Stimulated activated CD4-positive, alpha-beta T cell treated with anti-CD3 and anti-CD28 coated beads, Interleukin-1b, Interleukin-23, amount 100 ng/mL, for 1 hour (primary cell): ENCODE measurements around the gene CDK13.

Experiments
- DNase-seq, 2 donors: peaks; one replicate each; pipeline ENCODE4 v3.0.0-alpha.2; 2020; ENCODE audit warnings: low read depth in 2 of 2

CDK13 gene

GRCh38 chr7:40008223-40008815, 58.3 kb downstream of the CDK13 start:
- no peak for DNase-seq

DNA sequence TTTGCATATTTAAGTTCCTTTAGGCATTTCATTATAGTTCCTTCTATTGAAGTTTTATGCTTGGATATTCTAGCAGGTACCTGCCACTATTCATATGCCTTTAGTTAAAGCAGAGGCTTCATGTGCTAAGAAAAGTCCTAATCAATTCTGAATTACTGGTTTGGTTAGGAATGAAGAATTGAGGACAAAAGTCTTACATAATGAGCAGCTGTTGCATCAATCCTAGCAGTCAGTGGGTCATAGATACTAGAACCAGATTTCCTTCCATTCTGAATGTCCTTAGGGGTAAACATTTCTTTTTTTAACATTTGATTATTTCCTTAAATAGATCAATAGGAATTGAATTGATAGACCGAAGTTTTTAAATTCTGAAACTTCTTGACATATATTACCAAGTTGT, 59.2 kb downstream of the CDK13 start:
- DNase-seq = no peak

DNA sequence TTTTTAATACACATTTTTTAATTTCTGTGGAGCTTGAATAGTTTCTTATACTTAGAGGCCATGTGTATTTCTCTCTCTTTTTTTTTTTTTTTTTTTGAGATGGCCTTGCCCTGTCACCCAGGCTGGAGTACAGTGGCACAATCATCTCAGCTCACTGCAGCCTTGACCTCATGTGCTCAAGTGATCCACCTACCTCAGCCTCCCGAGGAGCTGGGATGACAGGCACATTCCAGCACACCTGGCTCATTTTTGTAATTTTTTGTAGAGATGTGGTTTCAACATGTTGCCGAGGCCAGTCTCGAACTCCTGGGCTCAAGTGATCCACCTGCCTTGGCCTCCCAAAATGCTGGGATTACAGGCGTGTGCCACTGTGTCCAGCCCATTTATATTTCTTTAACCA, 64.3 kb downstream of the CDK13 start:
- no peak for DNase-seq

DNA sequence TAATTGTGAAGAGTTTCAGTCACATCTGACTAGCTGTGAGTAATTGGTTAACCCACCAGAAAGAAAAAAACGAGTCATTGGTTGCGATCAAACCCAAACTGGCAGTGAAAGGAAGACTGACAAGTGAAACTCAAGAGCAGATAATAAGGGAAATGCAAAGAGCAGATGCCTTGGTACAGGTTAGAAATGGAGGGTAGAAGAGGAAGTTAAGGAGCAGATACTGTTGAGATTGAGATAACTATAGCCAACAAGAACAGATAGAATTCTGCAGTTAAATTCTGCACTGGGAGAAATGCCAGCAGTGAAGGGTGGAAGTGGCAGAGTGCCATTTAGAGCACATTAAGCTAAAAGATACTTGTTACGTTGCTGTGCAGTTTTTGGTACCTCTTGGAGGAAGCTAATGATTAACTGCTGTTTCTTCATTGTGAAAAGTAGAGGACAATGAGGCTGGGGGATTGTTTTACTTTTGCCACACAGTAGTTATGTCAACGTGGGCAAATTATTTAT, 65.8 kb downstream of the CDK13 start:
- no peak for DNase-seq

DNA sequence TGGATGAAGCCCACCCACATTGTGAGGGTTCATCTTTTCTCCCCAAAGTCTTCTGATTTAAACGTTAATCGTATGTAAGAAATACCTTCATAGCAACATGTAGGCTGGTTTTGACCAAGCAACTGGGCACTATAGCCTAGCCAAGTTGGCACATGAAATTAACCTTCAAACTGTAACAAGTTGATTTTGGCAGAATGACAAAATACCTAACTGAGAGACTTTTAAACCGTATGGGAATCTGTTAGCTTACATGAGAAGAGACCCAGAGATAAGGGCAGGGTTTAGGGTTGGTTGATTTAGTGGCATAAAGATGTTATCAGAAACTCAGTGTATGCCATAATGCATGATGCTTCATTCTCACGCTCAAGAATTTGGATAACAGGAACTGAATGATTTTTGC, 69.5 kb downstream of the CDK13 start:
- DNase-seq = no peak

DNA sequence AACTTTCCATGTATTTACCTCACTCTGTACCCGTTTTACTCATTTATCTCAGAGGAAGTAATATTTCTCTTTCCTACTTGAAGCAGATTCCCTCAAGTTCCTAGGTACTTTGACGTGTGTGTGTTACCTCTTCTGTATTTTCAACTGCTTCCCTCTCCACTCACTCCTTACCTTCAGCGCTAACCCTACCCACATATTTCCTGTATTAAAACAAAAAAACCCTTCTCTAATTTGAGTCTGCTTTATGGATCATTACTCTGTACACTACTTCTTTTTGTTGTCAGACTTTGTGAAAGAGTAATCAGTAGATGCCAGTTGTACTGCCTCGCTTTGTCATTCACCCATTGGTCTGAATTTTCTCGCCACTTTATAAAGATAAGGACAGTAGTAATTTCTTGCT, 74.0 kb downstream of the CDK13 start:
- DNase-seq = no peak

DNA sequence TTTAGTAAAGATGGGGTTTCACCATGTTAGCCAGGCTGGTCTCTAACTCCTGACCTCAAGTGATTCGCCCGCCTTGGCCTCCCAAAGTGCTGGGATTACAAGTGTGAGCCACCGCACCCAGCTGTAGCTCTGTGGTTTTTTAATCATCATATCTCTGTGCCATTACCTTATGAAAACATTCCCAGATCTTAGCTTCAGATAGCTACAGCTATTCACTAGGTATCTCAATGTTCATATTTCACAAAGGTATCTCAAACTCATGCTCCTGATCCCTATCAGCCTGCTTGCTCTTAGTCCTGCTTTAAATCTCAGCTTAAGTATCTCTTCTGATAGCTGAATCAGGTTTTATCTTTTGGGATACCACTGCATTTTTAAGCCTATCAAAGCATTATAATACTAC, 74.8 kb downstream of the CDK13 start:
- no peak for DNase-seq

DNA sequence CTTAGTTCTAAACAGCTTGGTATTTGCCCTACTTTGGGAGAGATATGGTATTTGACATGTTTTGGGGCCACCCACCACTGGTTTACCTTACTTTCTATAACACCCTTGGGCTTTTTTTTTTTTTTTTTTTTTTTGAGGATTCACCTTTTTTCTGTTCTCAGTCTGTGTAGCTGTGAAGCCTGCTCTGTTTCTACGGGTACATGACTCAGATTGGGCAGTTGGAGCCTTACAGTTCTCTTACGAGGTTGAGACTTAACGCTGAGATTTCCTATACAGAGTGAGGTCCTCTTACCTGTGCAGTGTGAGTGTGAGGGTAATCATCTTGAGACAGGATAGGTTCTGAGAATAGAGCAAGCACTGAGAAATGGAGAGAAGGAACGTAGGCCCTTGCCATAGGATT, 77.5 kb downstream of the CDK13 start:
- no peak for DNase-seq

DNA sequence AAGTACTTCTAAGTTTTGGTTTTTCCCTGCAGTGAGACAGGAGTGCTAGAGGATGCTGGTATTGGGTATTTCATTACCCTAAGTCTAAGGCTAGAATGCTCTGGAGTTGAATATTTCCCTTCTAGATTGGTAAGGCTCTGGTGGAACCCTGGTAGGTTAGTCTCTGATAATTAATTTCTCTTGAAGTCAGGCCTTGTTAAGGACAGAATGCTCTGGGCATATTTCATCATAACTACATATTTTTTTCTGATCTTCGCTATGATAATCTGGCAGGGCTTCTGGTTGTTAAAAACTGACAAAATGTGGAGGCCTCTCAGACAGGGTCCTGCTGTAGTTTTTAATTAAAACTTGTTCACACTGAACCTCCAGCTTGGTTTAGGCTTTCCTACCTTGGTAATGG, 83.8 kb downstream of the CDK13 start:
- DNase-seq = no peak

DNA sequence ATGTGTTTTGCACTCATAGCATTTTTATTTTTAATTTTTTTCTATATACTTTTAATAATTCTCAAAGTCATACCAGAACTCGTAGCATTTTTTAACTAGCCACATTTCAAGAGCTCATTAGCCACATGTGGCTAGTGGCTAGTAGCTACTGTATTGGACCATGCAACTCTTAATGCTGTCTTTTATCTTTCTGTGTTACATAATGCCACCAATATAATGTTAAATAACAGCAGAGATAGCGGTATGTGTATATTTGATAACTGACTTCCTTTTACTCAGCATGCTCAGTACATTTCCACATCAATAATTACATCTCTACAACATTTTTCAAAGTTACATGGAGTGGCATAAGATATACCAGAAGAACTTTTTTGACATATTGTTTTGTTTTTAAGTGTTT, 91.4 kb downstream of the CDK13 start:
- DNase-seq = no peak

DNA sequence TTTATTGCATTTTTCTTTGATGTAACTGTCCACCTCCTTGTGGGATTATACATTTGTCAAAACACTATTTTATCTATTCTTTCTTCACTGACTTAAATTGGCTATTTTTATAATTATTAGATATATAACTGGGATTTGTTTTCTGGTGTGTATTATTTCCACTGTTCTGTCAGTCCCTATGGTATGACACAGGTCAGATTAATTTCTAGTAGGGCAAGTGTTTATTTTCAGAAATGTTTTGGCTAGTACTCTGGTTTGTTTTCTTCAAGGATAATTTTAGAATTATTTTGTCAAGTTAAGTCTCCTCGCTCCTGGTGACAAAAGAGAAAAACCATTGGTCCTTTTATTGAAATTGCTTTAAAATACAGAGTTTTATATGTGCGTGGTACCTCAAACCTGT, 93.1 kb downstream of the CDK13 start:
- no peak for DNase-seq

DNA sequence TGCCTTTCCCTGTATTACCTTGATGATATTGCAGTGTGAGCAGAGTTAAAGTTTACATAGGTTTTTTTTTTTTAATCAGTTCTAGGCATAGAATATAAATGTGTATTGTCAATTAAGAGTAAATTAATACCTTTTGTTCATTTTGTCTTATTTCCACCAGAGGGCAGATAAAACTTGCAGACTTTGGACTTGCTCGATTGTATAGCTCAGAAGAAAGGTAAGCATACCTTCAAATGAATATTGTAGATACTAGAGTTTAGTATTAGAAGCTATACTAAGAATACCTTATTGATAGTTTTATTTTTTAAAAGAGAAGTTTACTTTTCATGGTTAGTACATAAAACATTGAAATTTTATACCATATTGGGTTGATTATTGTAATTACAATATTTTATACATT, 97.6 kb downstream of the CDK13 start:
- DNase-seq = no peak

GRCh38 chr7:40057292-40057691, 107.2 kb downstream of the CDK13 start:
- DNase-seq = no peak

GRCh38 chr7:40058026-40058425, 108.0 kb downstream of the CDK13 start:
- DNase-seq = no peak

GRCh38 chr7:40058636-40059035, 108.6 kb downstream of the CDK13 start:
- no peak for DNase-seq

DNA sequence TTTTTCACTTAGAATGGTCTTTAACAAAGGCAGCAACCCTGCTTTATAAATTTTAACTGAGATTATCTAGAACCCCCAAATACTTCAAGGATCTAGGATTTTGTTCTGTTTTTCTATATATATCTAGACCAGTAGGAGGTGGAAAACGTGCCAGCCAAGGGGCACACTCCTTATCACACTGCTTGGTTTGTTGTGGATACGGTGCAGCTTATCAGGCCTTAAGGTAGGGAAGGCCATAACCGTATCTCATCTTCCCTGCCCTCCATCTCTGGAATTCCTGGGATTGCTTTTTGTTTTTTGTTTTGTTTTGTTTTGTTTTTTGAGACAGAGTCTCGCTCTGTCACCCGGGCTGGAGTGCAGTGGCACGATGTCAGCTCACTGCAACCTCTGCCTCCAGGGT, 109.0 kb downstream of the CDK13 start:
- DNase-seq = no peak

- DNase-seq = no peak
These were observed 122.2 kb downstream of the CDK13 start for GRCh38 chr7:40072268-40072667.

DNA sequence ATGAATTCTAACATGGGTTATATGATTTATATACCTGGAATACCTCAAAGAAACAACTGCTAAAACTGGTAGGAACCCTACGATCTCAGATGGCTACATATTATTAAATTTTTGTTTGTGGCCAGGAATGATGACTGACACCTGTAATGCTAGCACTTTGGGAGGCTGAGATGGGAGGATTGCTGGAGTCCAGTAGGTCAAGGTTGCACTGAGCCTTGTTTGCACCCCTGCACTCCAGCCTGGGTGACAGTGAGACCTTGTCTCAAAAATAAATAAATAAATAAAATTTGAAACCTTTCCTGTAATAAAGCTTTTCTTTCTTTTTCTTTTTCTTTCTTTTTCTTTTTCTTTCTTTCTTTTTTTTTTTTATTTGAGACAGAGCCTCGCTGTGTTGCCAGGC, 123.2 kb downstream of the CDK13 start:
- DNase-seq = no peak

DNA sequence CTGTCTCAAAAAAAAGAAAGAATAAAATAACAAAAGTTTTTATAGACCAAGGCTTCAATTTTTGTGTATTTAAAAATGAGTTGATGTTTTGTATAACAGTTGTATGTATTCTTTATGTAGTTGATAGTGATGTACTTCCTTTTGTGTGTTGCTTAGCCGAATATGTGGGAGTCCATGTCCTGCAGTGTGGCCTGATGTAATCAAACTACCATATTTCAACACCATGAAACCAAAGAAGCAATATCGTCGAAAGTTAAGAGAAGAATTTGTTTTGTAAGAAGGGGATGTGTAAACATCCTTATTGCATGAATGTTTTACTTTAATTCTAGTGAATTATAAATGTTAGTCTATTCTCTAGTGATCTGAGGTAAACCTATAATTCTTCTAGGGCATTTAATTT, 127.8 kb downstream of the CDK13 start:
- no peak for DNase-seq

DNA sequence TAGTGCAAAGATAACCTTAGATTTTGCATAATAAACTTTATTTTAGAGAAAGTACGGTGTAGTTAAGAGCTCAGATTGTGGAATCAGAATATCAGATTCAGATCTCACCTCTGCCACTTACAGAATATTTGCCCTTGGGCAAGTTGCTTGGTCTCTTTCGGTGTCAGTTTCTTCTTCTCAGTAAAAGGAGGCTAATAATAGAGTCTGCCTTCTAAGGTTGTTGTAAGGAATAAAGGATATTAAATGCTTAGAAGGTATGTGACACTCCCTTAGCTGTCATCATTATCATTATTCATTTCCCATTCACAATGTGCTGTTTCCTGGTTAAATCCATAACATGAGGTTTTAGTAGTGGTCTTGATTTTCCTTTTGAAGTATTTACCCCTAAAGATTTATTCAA, 142.1 kb downstream of the CDK13 start:
- no peak for DNase-seq

GRCh38 chr7:40093631-40094350, 143.7 kb downstream of the CDK13 start:
- no peak for DNase-seq

- no peak for DNase-seq
These were observed 145.2 kb downstream of the CDK13 start for GRCh38 chr7:40095230-40095629.

- no peak for DNase-seq
These were observed 145.8 kb downstream of the CDK13 start for GRCh38 chr7:40095695-40096327.
